DOHH2 (cell line): Measurements from ENCODE around the gene ANO10.

ENCODE experiments used
- EZH2phosphoT487 ChIP-seq: fragments of 200-600 bp; sonication (generic); IDR thresholded peaks from 2 replicates; pipeline ENCODE4 v1.6.1; 2017; ENCODE audit warnings: borderline replicate concordance, mild to moderate bottlenecking, antibody characterized with exemption, low read length, moderate library complexity, mixed read lengths
- TF ChIP-seq, protein P1 (sequence below): fragments of 200-600 bp; sonication (generic); IDR thresholded peaks from one replicate; pipeline ENCODE4 v1.5.1; 2014; ENCODE audit warnings: antibody characterized with exemption, mild to moderate bottlenecking, low read depth, low read length; ENCODE audit not compliant: poor library complexity, severe bottlenecking

DNA sequence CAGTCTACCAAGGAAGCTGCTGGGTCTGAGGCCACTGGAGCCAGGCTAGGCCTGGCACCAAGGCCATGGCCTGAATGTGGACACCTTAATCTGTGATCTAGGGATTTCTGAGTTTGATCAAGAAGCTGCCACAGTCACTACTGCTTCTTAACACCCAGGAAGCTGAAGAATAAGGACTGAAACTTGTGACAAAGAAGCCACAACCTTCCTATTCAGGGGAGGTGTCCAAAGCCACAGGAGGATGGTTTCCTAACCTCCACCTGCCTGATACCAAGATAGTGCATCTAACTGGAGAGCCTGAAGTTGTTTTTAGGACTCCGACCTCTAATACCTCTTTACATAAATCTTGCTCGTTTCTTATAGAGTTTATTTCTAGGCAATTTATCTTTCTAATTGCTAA, 5.5 kb upstream of the ANO10 start:
- TF ChIP-seq EZH2phosphoT487, result no peak
- TF ChIP-seq, protein P1, sequence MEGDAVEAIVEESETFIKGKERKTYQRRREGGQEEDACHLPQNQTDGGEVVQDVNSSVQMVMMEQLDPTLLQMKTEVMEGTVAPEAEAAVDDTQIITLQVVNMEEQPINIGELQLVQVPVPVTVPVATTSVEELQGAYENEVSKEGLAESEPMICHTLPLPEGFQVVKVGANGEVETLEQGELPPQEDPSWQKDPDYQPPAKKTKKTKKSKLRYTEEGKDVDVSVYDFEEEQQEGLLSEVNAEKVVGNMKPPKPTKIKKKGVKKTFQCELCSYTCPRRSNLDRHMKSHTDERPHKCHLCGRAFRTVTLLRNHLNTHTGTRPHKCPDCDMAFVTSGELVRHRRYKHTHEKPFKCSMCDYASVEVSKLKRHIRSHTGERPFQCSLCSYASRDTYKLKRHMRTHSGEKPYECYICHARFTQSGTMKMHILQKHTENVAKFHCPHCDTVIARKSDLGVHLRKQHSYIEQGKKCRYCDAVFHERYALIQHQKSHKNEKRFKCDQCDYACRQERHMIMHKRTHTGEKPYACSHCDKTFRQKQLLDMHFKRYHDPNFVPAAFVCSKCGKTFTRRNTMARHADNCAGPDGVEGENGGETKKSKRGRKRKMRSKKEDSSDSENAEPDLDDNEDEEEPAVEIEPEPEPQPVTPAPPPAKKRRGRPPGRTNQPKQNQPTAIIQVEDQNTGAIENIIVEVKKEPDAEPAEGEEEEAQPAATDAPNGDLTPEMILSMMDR, result no peak
